ENCODE measurements around the gene LBR.

GRCh38 chr1:225378880-225379279, 49.0 kb downstream of the LBR start:
- no peak for TF ChIP-seq CTCF (IDR thresholded peaks at IDR 0.05)
- no peak for TF ChIP-seq POLR2A (IDR thresholded peaks at IDR 0.05)

Measured in adrenal gland (tissue), 5 donors.